OCI-LY1 (cell line): Measurements from ENCODE around the gene KATNBL1.

Source experiments
- EZH2 ChIP-seq: fragments of 200-600 bp; sonication (generic), shearing (Covaris generic); IDR thresholded peaks from 2 replicates; pipeline ENCODE4 v1.8.0; 2017; ENCODE audit warnings: borderline replicate concordance, mixed run types, mild to moderate bottlenecking, antibody characterized with exemption, low read length, moderate library complexity, mixed read lengths
- TF ChIP-seq, protein P1 (sequence below): fragments of 200-600 bp; sonication (generic), shearing (Covaris generic); IDR thresholded peaks from 2 replicates; pipeline ENCODE4 v1.5.1; 2017; ENCODE audit warnings: mild to moderate bottlenecking, antibody characterized with exemption, low read length, moderate library complexity, mixed read lengths

DNA sequence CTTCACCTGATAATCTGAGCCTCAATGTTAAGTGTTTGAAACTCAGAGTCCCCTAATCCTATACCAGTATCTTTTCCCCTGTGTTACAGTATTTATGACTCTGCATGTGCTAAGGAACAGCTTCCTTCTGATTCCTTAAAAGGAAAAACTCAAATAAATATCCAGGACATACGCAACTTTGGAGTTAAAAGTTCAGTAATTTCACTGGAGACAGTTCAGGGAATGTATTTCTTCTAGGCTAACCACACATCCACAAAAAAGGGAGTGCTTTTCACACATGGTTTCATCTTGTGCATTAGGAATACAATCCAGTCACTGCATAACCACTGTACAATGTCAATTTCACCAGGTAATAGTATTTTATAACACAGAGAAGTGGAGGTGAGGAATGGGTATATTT lies 77.0 kb downstream of the KATNBL1 start:
- TF ChIP-seq, protein P1, sequence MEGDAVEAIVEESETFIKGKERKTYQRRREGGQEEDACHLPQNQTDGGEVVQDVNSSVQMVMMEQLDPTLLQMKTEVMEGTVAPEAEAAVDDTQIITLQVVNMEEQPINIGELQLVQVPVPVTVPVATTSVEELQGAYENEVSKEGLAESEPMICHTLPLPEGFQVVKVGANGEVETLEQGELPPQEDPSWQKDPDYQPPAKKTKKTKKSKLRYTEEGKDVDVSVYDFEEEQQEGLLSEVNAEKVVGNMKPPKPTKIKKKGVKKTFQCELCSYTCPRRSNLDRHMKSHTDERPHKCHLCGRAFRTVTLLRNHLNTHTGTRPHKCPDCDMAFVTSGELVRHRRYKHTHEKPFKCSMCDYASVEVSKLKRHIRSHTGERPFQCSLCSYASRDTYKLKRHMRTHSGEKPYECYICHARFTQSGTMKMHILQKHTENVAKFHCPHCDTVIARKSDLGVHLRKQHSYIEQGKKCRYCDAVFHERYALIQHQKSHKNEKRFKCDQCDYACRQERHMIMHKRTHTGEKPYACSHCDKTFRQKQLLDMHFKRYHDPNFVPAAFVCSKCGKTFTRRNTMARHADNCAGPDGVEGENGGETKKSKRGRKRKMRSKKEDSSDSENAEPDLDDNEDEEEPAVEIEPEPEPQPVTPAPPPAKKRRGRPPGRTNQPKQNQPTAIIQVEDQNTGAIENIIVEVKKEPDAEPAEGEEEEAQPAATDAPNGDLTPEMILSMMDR, result no peak
- TF ChIP-seq EZH2, result no peak
